GM19395 (cell line): ENCODE data around the gene AHSG.
A peak's percentile ranks its signal among the peaks of the same experiment; 100 is the strongest.
"Not testable (repeated sequence)": the region's sequence is repeated elsewhere in the genome, so short reads cannot be mapped to it uniquely, and the experiment has no call there.

Experiments
- ATAC-seq: cut with Tn5 transposase; IDR thresholded peaks from one replicate; pipeline ENCODE4 v1.9.1; 2021; ENCODE audit warnings: mild to moderate bottlenecking, moderate library complexity; ENCODE audit not compliant: unreplicated experiment

Gene AHSG

GRCh38 chr3:186614597-186615483 is 2.0 kb downstream of the AHSG start:
- ATAC-seq = peak; percentile 74

- no peak for ATAC-seq
Observed at GRCh38 chr3:186616299-186616617, 3.4 kb downstream of the AHSG start.

GRCh38 chr3:186617036-186617946 is 4.4 kb downstream of the AHSG start:
- peak; percentile 89 for ATAC-seq

- ATAC-seq = no peak
Observed at GRCh38 chr3:186618318-186618938, 5.6 kb downstream of the AHSG start.

- ATAC-seq = no peak
Observed at GRCh38 chr3:186619787-186620212, 6.9 kb downstream of the AHSG start.

- ATAC-seq = no peak
Observed at GRCh38 chr3:186620213-186621092, 7.6 kb downstream of the AHSG start.

- no peak for ATAC-seq
Observed at GRCh38 chr3:186621894-186622650, 9.2 kb downstream of the AHSG start.

- ATAC-seq = no peak
Observed at GRCh38 chr3:186622651-186623310, 9.9 kb downstream of the AHSG start.

- ATAC-seq = no peak
Observed at GRCh38 chr3:186624598-186624997, 11.7 kb downstream of the AHSG start.

- ATAC-seq = no peak
Observed at GRCh38 chr3:186625600-186626042, 12.8 kb downstream of the AHSG start.

GRCh38 chr3:186626254-186626847 is 13.5 kb downstream of the AHSG start:
- no peak for ATAC-seq

GRCh38 chr3:186627852-186628414 is 15.1 kb downstream of the AHSG start:
- no peak for ATAC-seq

- no peak for ATAC-seq
Observed at GRCh38 chr3:186628756-186629155, 15.9 kb downstream of the AHSG start.

GRCh38 chr3:186630950-186631641 is 18.2 kb downstream of the AHSG start:
- ATAC-seq = no peak

- no peak for ATAC-seq
Observed at GRCh38 chr3:186633481-186633880, 20.6 kb downstream of the AHSG start.

GRCh38 chr3:186634207-186634606 is 21.3 kb downstream of the AHSG start:
- ATAC-seq = not testable (repeated sequence)

GRCh38 chr3:186635532-186635931 is 22.7 kb downstream of the AHSG start:
- no peak for ATAC-seq

- no peak for ATAC-seq
Observed at GRCh38 chr3:186636536-186636935, 23.7 kb downstream of the AHSG start.
